Endometrial microvascular endothelial cells (primary cell): ENCODE measurements around the gene AGPAT3. TPM values are rescaled to one million over a fixed set of nuclear protein-coding genes. Genes with fewer than 3 reads are reported as not detected.

Source experiments
- in situ Hi-C: cut with HindIII; loops from 2 replicates; pipeline ENCODE4 v1.10.0; 2017; ENCODE audit warnings: low sequenced_read_pairs, low pct_unique_long_range_greater_than_20kb; ENCODE audit errors: inconsistent ontology term
- total RNA-seq: library from RNA; depleted of rRNA; stranded (reverse); fragments of >200 nt; gene quantifications from one replicate; pipeline ENCODE4 v1.2.3, GENCODE V29; 2015; ENCODE audit errors: inconsistent ontology term

The AGPAT3 gene
- total RNA-seq, 1 donor from 2014 or later: 72.7 TPM

DNA sequence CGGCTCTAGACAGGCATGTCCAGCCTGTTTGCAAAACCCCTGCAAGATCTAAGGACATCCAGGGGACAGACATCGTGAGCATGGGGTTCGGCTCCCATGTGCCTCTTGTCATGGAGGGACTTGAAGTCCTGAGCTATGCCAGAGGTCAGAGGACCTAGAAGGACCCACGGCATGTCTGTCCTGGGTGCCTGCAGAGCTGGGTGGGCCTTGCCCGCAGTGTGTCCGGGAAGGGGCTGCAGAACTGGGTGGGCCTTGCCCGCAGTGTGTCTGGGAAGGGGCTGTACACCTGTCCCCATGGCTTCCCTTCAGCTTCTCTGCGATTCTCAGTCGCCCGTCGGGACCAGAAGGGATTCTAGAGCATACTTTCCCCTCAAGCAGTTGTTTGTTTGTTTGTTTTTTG is 127.1 kb downstream of the AGPAT3 start:
- in situ Hi-C loops: no loop called here

DNA sequence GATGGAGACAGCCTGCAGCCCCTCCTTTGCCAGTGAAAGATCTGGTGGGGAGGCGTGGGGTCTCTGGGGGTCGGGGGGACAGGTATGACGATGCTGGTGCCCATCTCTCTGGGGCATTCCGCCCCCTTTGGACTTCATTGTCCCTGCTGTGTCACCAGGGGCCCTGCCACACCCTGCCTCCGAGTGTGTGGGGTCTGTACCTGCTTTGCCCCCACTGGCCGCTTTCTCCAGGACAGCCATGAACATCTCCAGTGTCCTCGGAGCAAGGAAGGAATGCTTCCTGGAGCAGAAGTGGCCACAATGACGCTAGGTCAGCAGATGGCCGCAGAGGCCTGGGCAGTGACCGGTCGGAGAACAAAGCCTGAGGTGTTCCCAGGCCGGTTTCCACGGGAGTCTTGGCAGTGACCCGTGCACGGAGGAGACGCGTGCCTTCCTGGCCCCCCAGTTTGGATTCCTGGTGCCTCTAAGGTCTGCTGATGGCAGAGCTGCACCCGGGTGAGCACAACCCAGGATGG is 128.5 kb downstream of the AGPAT3 start:
- in situ Hi-C loops: no loop called here

DNA sequence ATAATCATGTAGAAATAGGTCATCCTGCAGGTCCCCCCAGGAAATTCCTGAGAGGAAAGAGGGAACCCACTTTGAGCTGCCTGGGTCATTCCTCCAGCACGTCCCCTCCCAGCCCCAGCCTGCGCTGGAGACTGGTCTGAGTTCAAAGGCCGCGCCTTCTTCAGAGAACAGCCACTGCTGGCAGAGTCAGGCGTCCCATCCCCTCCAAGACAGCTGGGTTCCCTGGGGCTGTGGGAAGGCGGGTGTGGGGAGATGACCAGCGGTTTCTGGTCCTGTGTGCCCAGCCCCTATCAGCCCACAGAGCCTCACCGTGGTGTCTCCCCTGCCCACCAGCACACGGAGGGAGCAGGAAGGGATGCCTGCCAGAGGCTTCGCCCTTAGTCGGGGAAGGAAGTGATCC is 129.1 kb downstream of the AGPAT3 start:
- in situ Hi-C loops: no loop called here

DNA sequence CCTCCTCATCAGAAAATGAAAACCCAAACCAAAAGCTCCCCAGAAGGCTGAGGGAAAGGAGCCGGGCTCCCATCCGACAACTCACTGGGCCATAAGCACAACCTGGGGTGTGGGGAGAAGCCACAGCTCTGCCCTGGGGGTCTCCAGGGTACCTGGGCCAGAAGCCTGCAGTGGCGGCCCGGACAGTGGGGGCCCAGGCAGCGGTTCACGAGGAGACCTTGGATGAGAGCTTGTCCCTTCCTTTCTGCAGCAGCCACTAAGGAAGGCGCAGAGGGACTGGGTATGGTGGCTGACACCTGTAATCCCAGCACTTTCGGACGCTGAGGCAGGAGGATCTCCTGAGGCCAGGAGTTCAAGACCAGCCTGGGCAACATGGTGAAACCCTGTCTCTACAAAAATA is 129.6 kb downstream of the AGPAT3 start:
- in situ Hi-C loops: no loop called here

DNA sequence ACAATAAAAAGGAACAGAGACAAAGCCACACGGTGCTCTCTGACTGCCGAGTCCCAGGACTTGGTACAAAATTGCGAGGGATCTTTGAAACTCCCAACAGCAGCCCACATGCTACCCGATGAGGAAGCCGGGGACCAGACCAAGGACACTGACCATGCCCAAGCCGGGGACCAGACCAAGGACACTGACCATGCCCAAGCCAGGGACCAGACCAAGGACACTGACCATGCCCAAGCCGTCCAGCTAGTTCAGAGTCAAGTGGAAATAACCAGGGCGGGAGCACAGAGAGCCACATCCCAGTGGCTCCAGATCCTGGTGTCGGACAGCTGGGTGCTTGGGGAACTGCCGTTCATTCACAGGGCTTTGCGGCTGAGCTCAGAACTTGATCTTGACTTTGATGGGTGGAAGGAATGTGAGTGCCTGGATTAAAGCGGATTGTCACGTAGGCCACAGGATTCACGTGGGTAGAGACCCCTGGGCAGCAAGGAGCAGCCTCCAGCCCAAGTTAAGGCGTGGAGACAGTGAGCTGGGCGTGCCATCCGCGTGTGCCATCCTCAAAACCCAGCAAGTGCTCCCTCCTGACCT is 130.6 kb downstream of the AGPAT3 start:
- in situ Hi-C loops: no loop called here

DNA sequence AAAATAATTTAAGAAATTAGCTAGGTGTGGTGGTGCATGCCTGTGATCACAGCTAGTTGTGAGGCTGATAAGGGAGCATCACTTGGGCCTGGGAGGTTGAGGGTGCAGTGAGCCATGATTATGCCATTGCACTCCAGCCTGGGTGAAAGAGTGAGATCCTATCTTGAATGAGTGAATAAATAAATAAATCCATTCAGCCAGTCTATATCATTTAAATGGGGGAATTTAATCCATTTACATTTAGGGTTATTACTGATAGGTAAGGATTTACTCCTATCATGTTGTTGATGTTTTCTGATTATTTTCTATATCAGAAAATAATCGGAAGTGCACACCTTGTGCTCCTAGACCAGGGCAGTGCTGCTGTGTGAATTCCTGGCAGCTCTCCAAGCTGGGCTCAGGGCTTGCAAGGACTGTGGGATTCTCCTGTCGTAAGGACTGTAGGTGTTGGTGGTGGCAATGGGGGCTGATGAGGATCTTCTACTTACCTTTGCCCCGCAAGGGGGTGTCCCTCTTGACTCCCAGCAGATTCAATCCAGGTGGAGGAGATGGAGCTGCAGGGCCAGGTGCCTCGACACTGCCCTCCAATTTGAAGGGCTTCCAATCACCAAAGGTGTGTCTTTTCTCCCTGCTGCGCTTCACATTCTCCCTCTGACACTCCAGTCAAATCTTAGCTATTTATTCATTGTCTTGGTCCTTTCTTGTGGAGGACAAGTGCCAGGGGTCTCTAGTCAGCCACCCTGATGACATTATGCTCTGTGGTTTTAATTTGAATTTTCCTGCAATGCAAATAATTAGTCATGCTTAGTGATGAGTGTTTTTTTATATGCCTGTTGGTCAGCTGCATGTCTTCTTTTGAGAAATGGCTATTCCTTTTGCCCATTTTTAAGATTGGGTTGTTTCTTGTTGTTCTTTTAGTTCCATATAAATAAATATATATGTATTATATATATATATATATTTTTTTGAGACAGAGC is 133.0 kb downstream of the AGPAT3 start:
- in situ Hi-C loops: no loop called here

DNA sequence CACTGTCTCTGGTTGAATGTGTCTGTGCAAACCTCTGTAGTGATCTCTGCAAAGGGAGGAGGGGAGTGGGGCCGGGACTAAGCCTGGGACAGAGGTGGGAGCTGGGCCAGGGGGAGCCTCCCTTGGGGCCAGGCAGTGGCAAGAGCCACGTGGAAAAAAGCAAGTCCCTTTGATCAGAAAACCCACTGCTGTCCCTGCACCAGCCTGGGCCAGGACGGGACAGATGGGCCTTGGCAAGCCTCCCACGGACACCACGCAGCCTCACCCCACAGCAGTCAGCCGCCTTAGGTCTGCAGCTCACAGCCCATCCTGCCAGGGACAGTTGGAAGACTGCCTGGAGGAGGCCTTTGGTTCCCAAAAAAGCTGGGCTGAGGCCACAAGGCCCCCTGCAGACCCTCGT is 135.3 kb downstream of the AGPAT3 start:
- in situ Hi-C loops: no loop called here

DNA sequence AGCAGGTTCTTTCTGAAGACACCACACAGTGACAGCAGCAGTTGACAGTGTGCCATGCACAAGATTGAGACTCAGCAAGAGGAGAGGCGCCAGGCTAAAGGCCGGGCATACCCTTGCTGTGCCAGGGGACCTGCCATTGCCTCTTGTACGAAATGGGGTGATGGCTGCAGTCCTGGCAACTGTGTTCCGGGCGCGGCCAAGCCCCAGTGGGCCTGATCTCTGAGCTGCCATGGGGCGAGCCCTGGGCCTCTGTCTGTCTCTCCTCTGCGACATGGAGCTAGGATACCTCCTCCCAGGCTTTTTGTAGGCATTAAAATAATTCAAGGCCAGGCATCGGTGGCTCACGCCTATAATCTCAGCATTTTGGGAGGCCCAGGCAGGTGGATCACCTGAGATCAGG is 137.5 kb downstream of the AGPAT3 start:
- in situ Hi-C loops: no loop called here

DNA sequence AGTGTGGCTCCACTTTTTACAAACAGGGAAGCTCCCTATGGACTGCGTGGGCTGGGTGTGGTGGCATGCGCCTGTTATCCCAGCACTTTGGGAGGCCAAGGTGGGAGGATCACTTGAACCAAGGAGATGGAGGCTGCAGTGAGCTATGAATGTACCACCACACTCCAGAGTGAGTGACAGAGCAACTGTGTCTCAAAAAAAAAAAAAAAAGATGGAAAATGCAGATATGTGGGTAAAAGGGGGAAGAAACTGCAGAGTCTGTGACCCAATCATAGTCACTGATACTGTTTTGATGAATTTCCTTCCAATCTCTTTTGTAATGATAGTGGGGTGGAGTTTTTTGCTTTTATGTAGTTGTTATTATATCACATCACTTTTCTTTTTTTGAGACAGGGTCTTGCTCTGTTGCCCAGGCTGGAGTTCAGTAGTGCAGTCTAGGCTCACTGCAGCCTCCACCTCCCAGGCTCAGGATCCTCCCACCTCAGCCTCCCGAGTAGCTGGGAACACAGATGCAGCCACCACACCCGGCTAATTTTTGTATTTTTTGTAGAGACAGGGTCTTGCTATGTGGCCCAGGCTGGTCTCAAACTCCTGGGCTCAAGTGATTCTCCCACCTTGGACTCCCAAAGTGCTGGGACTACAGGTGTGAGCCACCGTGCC is 138.4 kb downstream of the AGPAT3 start:
- in situ Hi-C loops: no loop called here

DNA sequence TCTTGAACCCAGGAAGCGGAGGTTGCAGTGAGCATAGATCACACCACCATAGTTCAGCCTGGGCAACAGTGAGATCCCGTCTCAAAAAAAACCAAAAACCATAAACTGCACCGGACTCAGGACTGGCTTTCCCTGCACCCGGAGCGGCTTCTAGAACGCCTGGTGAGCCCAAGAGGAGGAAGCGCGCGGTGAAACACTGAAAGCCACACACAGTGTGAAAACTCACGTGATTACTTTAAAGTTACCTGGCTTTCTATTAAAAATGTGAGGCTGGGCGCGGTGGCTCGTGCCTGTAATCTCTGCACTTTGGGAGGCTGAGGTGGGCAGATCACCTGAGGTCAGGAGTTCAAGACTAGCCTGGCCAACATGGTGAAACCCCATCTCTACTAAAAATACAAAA is 140.0 kb downstream of the AGPAT3 start:
- in situ Hi-C loops: no loop called here

DNA sequence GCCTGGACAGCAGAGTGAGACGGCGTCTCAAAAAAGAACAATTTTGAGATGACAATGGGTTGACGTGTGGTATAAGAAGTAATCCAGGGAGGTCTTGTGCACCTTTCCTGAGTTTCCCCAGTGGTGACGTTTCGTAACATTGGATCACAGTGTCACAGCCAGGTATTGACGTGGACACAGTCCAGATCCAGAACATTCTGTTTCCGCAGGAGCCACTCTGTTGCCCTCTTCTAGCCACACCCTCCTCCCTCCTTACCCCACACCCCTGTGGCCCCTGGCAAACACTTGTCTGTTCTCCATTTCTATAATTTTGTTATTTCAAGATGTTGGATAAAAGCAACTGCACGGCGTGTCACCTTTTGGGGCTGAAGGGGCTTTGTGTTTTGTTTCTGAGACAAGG is 140.6 kb downstream of the AGPAT3 start:
- in situ Hi-C loops: no loop called here

DNA sequence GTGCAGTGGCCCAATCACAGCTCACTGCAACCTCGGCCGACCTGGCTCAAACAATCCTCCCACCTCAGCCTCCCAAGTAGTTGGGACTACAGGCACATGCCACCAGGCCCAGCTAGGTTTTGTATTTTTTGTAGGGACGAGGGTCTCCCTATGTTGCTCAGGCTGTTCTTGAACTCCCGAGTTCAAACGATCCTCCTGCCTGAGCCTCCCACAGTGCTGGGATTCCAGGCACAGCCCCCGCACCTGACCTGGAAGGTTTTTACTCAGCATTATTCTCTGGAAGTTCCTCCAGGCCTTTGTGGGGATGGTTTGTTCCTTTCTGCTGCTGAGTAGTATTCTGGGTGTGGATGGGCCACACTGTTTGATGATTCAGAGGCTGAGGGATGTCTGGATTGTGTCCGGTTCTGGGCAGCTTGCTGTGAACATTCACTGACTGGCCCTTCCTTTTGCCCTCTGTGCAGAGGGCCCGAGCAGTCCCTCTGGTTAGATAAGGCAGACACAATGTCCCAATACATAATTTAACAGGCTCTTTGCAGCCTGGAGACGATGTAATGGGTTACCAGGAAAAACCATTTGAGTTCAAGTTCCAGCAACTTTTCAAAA is 141.1 kb downstream of the AGPAT3 start:
- in situ Hi-C loops: no loop called here

DNA sequence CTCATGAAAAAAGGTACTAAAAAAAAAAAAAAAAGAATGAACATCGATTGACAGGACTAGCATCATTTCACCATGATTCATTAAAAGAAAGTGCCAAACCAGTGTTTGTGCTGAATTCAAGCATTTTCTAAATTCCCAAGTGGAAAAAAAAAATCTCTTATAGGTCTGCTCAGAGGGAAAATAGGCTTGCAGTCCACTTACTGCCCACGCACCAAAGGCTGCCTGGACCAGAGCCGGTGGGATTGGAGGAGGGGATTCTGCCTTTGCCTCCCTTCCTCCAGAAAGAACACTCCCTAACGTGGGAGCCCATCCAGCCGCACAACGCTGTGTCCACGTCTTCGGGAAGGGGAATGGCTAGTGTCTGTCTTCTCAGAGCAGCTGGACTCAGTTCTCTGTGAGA is 141.6 kb downstream of the AGPAT3 start:
- in situ Hi-C loops: no loop called here

DNA sequence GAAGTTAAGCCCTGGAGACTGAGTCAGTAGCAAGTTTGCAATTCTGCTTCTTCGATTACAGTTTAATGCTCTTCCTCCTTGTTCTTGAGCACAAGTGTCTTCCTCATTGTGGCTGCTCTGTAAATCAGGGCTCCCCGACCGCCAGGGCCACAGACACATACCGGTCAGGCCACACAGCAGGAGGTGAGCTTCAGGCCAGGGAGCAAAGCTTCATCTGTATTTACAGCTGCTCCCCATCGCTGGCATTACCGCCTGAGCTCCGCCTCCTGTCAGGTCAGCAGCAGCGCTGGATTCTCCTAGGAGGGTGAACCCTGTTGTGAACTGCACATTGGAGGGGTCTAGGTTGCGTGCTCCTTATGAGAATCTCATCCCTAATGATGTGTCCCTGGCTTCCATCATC is 145.4 kb downstream of the AGPAT3 start:
- in situ Hi-C loops: no loop called here

DNA sequence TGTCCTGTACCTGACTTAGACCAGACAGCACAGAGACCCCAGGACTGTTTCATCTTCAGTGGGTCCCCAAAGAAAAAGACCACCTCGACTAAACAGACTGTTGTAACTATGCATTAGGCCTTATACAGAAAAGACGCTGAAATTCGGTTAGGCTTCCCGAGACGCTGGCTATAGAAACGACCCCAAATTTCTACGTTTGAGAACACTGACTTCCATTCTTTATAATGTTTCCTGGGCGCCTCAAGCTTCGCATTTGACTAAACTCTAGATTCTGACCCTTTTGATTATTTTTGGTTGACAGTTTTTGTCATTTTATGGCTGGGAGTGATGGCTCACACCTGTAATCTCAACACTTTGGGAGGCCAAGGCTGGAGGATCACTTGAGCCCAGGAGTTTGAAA is 146.1 kb downstream of the AGPAT3 start:
- in situ Hi-C loops: no loop called here

DNA sequence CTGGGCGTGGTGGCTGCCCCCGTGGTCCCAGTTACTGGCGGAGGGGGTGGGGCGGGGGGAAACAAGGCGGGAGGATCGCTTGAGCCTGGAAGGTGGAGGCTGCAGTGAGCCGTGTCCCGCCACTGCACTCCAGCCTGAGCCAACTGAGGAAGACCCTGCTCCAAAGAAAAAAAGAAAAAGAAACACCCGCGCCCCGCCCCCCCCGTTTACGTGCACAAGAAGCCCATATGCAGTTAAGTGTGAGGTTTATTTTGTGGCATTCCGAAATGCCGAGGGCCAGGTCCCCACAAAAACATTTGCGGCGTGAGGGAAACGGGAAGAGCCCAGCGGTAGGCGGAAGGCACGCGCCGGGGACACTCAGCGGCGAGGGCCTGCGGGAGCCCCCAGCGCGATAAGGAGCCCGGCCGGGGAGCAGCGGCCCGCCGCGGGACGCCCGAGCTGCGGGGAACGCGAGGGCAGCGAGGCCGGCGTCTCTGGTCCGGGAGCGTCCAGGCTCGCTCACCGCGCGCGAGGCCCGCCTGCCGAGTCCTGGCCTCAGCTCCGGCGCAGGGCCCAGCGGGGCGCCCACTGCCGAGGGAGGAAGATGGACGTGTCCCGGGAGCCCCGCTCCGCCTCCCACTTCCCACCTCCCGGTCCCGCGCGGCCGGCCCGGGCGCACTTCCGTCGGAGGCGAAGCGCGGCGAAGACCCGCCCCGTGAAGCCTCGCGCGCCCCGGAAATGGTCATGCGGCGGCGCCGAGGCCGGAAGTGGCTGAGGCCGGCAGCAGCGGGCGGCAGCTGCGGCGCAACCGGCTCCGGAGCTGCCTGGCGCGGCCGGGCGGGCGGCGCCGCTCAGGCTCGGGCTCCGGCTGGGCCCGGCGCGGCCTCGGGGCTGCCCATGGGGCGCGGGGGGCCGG is 146.8 kb downstream of the AGPAT3 start, which contains the start of gene TRAPPC10:
TRAPPC10 (plus strand) TSS at position 731 of the 895 bp plus-strand sequence. CDS start 185 bp downstream, outside the sequence.
- in situ Hi-C loops: no loop called here

DNA sequence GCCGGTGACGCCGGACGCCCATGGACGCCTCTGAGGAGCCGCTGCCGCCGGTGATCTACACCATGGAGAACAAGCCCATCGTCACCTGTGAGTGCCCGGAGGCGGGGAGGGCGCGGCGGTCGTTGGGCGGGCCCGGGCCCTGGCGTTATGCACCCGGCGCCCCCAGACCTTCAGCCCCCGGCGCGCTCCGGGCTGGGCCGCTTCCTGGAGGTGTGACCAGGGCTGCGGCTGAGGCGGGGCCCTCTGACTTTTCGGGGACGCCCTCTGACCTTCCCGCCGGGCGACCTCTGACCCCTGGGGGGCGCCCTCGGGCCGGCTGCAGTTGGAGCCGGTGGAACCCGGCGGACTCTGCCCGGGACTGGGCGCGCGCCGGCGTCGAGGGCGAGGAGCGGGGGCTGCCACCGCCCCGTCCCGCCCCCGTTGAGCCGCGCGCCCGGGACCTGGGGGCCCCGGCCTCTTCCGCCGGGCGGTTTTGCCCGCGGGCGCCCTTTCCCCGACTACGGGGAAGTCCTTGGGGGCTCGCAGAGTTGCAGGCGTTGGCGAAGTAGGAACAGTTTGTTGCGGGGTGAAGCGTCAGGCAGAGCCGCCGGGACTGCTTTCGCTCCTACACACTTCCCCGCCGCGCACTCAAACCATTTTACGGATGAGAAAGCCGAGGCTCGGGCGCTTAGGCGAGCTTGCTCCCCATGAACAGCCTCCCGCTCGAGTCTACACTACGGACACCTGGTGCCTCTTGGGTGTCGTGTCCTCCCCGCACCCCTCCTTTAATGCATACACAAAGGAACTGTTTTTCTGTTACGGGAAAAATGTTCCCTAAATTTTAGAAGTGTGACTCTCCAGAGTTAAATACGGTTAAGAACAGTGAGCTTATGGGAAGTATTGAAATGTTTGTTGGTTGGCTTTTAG is 147.7 kb downstream of the AGPAT3 start:
- in situ Hi-C loops: no loop called here
